ENCODE measurements around the gene TNFAIP3. TPM values are rescaled to one million over a fixed set of nuclear protein-coding genes. Genes with fewer than 3 reads are reported as not detected.

Gene TNFAIP3
- total RNA-seq, 4 donors from 2014 or later: 21.0 to 54.3 (median 29.8) TPM

- Histone ChIP-seq H3K27ac (replicated peaks in 1 of 4) (no peak overlapping the region), H3K36me3 (no peaks in the 10 kb centered on the region), H3K4me3 (no peak overlapping the region), H3K4me1 (peaks cover 0 to 4% (median 0%) of the 10 kb centered on the region in 4 donors), H3K27me3 (no peaks in the 10 kb centered on the region), H3K9me3 (peaks cover 0 to 8% (median 4%) of the 10 kb centered on the region in 4 donors)
- intact Hi-C loops (cut with DNase I): no loop called here
- no peak for TF ChIP-seq POLR2A (IDR thresholded peaks at IDR 0.05; ENCODE audit: low read depth)
- TF ChIP-seq EP300 (IDR thresholded peaks at IDR 0.05): no peak
- TF ChIP-seq, protein P1, sequence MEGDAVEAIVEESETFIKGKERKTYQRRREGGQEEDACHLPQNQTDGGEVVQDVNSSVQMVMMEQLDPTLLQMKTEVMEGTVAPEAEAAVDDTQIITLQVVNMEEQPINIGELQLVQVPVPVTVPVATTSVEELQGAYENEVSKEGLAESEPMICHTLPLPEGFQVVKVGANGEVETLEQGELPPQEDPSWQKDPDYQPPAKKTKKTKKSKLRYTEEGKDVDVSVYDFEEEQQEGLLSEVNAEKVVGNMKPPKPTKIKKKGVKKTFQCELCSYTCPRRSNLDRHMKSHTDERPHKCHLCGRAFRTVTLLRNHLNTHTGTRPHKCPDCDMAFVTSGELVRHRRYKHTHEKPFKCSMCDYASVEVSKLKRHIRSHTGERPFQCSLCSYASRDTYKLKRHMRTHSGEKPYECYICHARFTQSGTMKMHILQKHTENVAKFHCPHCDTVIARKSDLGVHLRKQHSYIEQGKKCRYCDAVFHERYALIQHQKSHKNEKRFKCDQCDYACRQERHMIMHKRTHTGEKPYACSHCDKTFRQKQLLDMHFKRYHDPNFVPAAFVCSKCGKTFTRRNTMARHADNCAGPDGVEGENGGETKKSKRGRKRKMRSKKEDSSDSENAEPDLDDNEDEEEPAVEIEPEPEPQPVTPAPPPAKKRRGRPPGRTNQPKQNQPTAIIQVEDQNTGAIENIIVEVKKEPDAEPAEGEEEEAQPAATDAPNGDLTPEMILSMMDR (IDR thresholded peaks at IDR 0.05): no peak
- no peak for TF ChIP-seq POLR2AphosphoS5 (IDR thresholded peaks at IDR 0.05)
- WGBS: 93% methylated on average over 3 of the region's 3 CpGs
- no peak for DNase-seq (ENCODE audit: extremely low spot score)
Measured at GRCh38 chr6:137912813-137913212, 45.8 kb downstream of the TNFAIP3 start.

DNA sequence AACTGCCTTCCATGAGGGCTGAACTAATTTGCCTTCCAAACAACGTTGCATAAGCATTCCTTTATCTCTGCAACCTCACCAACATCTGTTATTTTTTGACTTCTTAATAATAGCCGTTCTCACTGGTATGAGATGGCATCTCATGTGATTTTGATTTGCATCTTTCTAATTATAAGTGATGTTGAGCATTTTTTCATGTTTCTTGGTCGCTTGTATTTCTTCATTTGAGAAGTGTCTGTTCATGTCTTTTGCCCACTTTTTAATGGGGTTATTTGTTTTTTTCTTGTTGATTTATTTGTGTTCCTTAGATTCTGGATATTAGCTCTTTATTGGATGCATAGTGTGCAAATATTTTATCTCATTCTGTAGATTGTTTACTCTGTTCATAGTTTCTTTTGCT, 46.4 kb downstream of the TNFAIP3 start:
- H3K27me3 ChIP-seq: no peaks in the 10 kb centered on the region
- H3K9me3 ChIP-seq: peaks cover 0 to 8% (median 4%) of the 10 kb centered on the region in 4 donors
- DNase-seq (ENCODE audit: extremely low spot score): no peak
- intact Hi-C loops (cut with DNase I): no loop called here
- H3K27ac ChIP-seq (replicated peaks in 1 of 4): no peak overlapping the region
- 89% methylated on average over 3 of the region's 3 CpGs for WGBS
- H3K4me3 ChIP-seq: no peak overlapping the region
- peaks cover 0 to 4% (median 0%) of the 10 kb centered on the region in 4 donors for H3K4me1 ChIP-seq
- TF ChIP-seq POLR2AphosphoS5 (IDR thresholded peaks at IDR 0.05) (no peak), POLR2A (IDR thresholded peaks at IDR 0.05; ENCODE audit: low read depth) (no peak), EP300 (IDR thresholded peaks at IDR 0.05) (no peak)
- TF ChIP-seq, protein P1 (IDR thresholded peaks at IDR 0.05): no peak
- H3K36me3 ChIP-seq: no peaks in the 10 kb centered on the region

DNA sequence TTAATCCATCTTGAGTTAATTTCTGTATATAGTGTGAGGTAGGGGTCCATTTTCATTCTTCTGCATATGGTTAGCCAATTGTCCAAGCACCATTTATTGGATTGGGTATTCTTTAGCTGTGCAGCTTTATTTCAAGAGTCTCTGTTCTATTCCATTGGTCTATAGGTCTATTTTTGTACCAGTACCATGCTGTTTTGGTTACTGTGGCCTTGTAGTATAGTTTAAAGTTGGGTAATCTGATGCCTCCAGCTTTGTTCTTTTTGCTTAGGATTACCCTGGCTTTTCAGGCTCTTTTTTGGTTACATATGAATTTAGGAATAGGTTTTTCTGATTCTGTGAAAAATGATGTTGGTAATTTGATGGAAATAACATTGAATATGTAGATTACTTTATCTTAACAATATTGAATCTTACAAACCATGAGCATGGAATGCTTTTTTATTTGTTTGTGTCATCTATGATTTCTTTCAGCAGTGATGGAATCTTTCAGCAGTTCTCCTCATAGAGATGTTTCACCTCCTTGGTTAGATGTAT, 47.0 kb downstream of the TNFAIP3 start:
- intact Hi-C loops (cut with DNase I): no loop called here
- Histone ChIP-seq H3K4me3 (no peak overlapping the region), H3K36me3 (no peaks in the 10 kb centered on the region), H3K9me3 (peaks cover 0 to 8% (median 4%) of the 10 kb centered on the region in 4 donors), H3K27me3 (no peaks in the 10 kb centered on the region), H3K27ac (replicated peaks in 1 of 4) (no peak overlapping the region), H3K4me1 (peaks cover 0 to 4% (median 0%) of the 10 kb centered on the region in 4 donors)
- TF ChIP-seq EP300 (IDR thresholded peaks at IDR 0.05) (no peak), POLR2A (IDR thresholded peaks at IDR 0.05; ENCODE audit: low read depth) (no peak), POLR2AphosphoS5 (IDR thresholded peaks at IDR 0.05) (no peak)
- TF ChIP-seq, protein P1 (IDR thresholded peaks at IDR 0.05): no peak
- DNase-seq (ENCODE audit: extremely low spot score): no peak

DNA sequence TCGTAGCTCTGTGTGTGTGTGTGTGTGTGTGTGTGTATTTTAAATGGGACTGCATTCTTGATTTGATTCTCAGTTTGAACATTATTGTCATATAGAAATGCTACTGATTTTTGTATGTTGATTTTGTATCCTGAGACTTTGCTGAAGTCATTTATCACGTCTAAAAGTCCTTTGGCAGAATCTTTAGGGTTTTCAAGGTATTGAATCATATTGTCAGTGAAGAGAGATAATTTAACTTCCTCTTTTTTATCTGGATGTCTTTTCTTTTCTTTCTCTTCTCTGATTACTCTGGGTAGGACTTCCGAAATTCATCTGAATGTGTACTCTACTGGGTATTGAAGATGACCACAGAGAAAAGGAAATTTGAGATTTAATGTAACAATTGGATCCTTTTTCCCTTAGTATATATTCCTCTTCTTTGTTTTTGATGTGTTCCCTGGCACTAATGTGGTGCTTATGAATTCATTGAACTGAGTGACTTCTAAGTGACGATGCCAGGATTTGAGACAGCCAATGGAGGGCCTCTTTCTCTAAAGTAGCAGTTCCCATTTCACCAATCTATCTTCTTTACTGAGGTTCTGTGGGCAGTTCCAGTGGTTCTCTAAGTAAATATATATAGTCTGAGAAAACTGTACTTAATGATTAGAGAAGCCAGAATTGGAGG, 47.6 kb downstream of the TNFAIP3 start:
- DNase-seq (ENCODE audit: extremely low spot score): no peak
- H3K27ac ChIP-seq (replicated peaks in 1 of 4): no peak overlapping the region
- no peaks in the 10 kb centered on the region for H3K27me3 ChIP-seq
- H3K4me3 ChIP-seq: no peak overlapping the region
- TF ChIP-seq EP300 (IDR thresholded peaks at IDR 0.05) (no peak), POLR2A (IDR thresholded peaks at IDR 0.05; ENCODE audit: low read depth) (no peak), POLR2AphosphoS5 (IDR thresholded peaks at IDR 0.05) (no peak)
- TF ChIP-seq, protein P1 (IDR thresholded peaks at IDR 0.05): no peak
- 77% methylated on average over 4 of the region's 4 CpGs for WGBS
- H3K36me3 ChIP-seq: no peaks in the 10 kb centered on the region
- intact Hi-C loops (cut with DNase I): no loop called here
- peaks cover 0 to 8% (median 4%) of the 10 kb centered on the region in 4 donors for H3K9me3 ChIP-seq
- peaks cover 0 to 4% (median 0%) of the 10 kb centered on the region in 4 donors for H3K4me1 ChIP-seq

All from esophagus muscularis mucosa (tissue), 4 donors.